Measurements from ENCODE around the gene CABLES1. TPM values are rescaled to one million over a fixed set of nuclear protein-coding genes. Genes with fewer than 3 reads are reported as not detected.
"Not testable (repeated sequence)": the region's sequence is repeated elsewhere in the genome, so short reads cannot be mapped to it uniquely, and the experiment has no call there.

Gene CABLES1, protein sequence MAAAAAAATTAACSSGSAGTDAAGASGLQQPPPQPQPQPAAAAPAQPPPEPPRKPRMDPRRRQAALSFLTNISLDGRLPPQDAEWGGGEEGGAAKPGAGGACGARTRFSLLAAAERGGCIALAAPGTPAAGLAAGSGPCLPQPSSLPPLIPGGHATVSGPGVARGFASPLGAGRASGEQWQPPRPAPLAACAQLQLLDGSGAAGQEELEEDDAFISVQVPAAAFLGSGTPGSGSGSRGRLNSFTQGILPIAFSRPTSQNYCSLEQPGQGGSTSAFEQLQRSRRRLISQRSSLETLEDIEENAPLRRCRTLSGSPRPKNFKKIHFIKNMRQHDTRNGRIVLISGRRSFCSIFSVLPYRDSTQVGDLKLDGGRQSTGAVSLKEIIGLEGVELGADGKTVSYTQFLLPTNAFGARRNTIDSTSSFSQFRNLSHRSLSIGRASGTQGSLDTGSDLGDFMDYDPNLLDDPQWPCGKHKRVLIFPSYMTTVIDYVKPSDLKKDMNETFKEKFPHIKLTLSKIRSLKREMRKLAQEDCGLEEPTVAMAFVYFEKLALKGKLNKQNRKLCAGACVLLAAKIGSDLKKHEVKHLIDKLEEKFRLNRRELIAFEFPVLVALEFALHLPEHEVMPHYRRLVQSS
- 11.3 to 12.7 TPM (median 12.0 TPM) in 3 replicates for total RNA-seq

GRCh38 chr18:23134780-23135549 is at the start of gene CABLES1:
TSS of gene CABLES1 (plus strand) at chr18:23135485. CDS start at chr18:23135763, 278 bp downstream.
- Mint-ChIP-seq H3K4me3 (peak within 1 kb of the TSS; percentile 78), H3K4me1 (peaks cover 48% of the 10 kb centered on the region), H3K9me3 (no peaks in the 10 kb centered on the region), H3K36me3 (no peaks in the 10 kb centered on the region), H3K27me3 (ENCODE audit: low read depth) (peaks cover 29% of the 10 kb centered on the region), H3K27ac (peak within 1 kb of the TSS; percentile 72)
- peak; percentile 31 to 69 for DNase-seq (ENCODE audit: low spot score in 2 of 2, unreplicated experiment in 2 of 2)
- TF ChIP-seq, protein P1, sequence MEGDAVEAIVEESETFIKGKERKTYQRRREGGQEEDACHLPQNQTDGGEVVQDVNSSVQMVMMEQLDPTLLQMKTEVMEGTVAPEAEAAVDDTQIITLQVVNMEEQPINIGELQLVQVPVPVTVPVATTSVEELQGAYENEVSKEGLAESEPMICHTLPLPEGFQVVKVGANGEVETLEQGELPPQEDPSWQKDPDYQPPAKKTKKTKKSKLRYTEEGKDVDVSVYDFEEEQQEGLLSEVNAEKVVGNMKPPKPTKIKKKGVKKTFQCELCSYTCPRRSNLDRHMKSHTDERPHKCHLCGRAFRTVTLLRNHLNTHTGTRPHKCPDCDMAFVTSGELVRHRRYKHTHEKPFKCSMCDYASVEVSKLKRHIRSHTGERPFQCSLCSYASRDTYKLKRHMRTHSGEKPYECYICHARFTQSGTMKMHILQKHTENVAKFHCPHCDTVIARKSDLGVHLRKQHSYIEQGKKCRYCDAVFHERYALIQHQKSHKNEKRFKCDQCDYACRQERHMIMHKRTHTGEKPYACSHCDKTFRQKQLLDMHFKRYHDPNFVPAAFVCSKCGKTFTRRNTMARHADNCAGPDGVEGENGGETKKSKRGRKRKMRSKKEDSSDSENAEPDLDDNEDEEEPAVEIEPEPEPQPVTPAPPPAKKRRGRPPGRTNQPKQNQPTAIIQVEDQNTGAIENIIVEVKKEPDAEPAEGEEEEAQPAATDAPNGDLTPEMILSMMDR (IDR thresholded peaks at IDR 0.05; ENCODE audit: unreplicated experiment): no peak

DNA sequence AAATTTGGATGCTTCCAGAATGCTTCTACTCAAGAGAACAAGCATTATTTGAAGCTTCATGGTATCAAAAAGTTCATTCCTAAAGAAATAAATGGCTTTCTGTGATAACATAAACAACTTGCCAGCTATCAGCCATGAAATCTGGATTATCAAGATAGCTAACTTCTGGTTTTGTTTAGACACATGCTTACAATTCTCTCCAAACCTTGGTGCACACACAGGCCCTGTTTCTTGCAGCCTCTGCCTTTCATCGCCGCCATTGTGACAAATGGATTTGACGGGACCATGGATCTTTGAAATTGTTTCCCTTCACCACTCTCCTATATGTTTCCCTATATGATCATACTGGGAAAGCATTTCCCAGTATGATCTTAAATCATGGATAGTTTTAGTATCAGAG is 47.9 kb upstream of the CABLES1 start:
- Mint-ChIP-seq H3K4me1 (peaks cover 11% of the 10 kb centered on the region), H3K9me3 (no peaks in the 10 kb centered on the region), H3K27ac (no peak overlapping the region), H3K27me3 (ENCODE audit: low read depth) (peaks cover 1% of the 10 kb centered on the region), H3K36me3 (no peaks in the 10 kb centered on the region), H3K4me3 (no peak overlapping the region)
- DNase-seq (ENCODE audit: low spot score in 2 of 2, unreplicated experiment in 2 of 2): no peak
- TF ChIP-seq, protein P1 (IDR thresholded peaks at IDR 0.05; ENCODE audit: unreplicated experiment): no peak

DNA sequence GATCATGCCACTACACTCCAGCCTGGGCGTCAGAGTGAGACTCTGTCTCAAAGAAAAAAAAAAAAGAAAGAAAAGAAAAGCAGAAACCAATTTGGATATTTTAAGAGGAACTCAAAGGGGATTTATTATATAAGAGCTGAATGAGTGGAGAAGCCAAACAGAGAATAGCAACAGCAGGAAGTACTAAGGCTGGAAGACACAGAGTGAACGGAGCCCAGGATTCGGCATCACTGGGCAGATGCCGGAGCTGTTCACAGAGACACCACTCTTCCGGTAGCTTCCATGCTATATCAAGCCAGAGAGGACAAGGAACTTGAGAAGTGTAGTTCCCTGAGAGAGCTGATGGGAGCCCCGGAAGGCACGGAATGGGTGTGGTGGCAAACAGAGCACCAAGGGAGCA is 47.0 kb upstream of the CABLES1 start:
- TF ChIP-seq, protein P1 (IDR thresholded peaks at IDR 0.05; ENCODE audit: unreplicated experiment): no peak
- no peak for DNase-seq (ENCODE audit: low spot score in 2 of 2, unreplicated experiment in 2 of 2)
- Mint-ChIP-seq H3K9me3 (no peaks in the 10 kb centered on the region), H3K4me3 (no peak overlapping the region), H3K4me1 (peaks cover 11% of the 10 kb centered on the region), H3K27ac (no peak overlapping the region), H3K36me3 (no peaks in the 10 kb centered on the region), H3K27me3 (ENCODE audit: low read depth) (peaks cover 1% of the 10 kb centered on the region)

- not testable (repeated sequence) for H3K36me3 Mint-ChIP-seq; DNase-seq (ENCODE audit: low spot score in 2 of 2, unreplicated experiment in 2 of 2); H3K4me3 Mint-ChIP-seq; H3K9me3 Mint-ChIP-seq; H3K27ac Mint-ChIP-seq
- Mint-ChIP-seq H3K4me1 (peaks cover 11% of the 10 kb centered on the region), H3K27me3 (ENCODE audit: low read depth) (peaks cover 17% of the 10 kb centered on the region)
Observed at GRCh38 chr18:23091017-23091993, 44.0 kb upstream of the CABLES1 start.

DNA sequence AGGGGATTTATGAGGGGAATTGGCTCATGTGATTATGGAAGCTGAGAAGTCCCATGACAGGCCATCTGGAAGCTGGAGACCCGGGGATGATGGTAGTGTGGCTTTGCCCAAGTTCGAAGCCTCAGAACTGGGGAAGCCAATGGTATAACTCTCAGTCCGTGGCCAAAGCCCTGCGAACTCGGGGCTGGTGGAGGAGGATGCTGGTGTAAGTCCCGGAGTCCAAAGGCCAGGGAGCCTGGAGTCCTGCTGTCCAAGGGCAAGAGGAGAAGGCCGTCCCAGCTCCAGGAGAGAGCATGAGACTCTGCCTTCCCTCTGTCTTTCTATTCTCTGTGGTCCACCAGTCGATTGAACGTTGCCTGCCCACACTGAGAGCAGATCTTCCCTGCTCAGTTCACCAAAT is 43.2 kb upstream of the CABLES1 start:
- H3K4me3 Mint-ChIP-seq: no peak overlapping the region
- peaks cover 17% of the 10 kb centered on the region for H3K27me3 Mint-ChIP-seq (ENCODE audit: low read depth)
- peaks cover 9% of the 10 kb centered on the region for H3K4me1 Mint-ChIP-seq
- H3K36me3 Mint-ChIP-seq: no peaks in the 10 kb centered on the region
- H3K9me3 Mint-ChIP-seq: peaks cover 3% of the 10 kb centered on the region
- no peak for DNase-seq (ENCODE audit: low spot score in 2 of 2, unreplicated experiment in 2 of 2)
- H3K27ac Mint-ChIP-seq: no peak overlapping the region
- TF ChIP-seq, protein P1 (IDR thresholded peaks at IDR 0.05; ENCODE audit: unreplicated experiment): no peak

GRCh38 chr18:23093130-23093529 is 42.2 kb upstream of the CABLES1 start:
- H3K36me3 Mint-ChIP-seq; H3K4me1 Mint-ChIP-seq; H3K27ac Mint-ChIP-seq; H3K9me3 Mint-ChIP-seq; DNase-seq (ENCODE audit: low spot score in 2 of 2, unreplicated experiment in 2 of 2); H3K4me3 Mint-ChIP-seq: not testable (repeated sequence)
- peaks cover 17% of the 10 kb centered on the region for H3K27me3 Mint-ChIP-seq (ENCODE audit: low read depth)

Measured in mesothelial cell of epicardium (in vitro differentiated cells).